Activated T-helper 9 cell treated with anti-CD3 and anti-CD28 coated beads, Interleukin-2, amount 50 U/mL, for 16 hours (primary cell): ENCODE data around the gene CD163.
"Not testable (repeated sequence)": the region's sequence is repeated elsewhere in the genome, so short reads cannot be mapped to it uniquely, and the experiment has no call there.

Experiments
- DNase-seq: peaks from one replicate; pipeline ENCODE4 v3.0.0-alpha.2; 2020; ENCODE audit warnings: low read depth

CD163 gene

DNA sequence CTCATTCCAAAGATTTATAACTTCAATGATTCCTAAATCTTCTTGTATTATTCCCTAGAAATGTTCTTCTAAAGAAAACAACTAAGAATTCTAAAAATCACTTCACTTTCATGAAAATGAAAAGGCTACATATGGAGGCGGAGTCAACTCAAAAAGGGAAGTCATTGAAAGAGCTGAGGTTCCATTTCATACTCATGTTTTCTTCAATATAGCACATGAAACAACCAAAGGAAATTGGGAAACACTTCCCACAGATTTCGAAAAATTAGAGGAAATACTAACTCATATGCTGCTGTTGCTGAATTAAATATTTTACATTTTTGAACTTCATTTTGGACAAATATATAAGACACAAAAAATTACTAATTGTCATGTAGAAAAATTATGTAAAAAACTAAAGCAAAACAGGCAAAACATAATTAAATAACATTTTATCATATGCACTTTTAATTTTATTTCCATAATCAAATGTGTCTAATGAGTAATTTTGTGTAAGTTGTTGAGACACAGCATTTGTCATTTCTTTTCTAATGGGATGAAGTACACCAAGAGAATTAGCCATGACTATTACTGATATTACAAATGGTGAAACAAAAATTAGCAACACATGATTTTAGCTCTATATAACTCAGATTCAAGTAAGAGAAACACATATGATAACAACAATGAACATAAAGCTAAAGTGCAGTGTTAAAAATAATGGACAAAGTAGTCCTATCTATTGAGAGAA is at the start of gene CD163:
Gene CD163 (minus strand): TSS at position 92 of the 730 bp plus-strand sequence. CDS start 87 bp downstream, at position 5.
- no peak for DNase-seq

DNA sequence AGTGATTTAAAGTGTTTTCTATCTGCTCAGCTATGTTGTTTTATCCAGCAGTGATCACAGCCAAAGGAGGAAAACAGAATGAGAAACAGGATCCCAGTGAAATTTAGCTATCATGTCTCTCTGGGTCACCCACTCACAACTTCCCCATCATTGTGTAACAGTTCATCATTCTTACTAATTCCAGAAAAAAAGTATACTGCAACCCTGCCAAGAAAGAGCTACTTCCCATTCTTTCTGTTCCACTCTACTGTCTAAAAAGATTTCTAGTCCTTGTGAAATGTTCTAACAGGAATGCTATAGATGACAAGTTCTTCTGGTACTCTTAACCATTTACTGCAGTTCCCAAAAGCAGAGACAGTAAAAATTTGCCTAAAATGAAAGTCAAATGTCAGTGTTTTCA is 39.2 kb upstream of the CD163 start:
- no peak for DNase-seq

DNA sequence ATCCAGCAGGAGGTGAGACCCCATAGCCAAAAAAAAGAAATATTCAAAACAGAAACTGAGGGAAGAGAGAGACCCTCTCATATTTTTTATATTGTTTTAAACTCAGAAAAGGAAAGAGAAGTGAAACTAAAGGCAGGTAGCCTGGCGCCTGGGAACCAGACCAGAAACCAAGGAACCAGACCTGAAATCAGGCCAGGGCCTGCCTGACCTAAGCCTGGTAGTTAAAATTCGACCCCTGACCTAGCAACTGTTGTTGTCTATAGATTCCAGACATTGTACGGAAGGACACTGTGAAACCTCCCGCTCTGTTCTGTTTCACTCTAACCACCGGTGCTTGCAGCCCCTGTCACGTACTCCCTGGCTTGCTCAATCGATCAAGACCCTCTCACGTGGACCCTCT is 38.5 kb upstream of the CD163 start:
- no peak for DNase-seq

DNA sequence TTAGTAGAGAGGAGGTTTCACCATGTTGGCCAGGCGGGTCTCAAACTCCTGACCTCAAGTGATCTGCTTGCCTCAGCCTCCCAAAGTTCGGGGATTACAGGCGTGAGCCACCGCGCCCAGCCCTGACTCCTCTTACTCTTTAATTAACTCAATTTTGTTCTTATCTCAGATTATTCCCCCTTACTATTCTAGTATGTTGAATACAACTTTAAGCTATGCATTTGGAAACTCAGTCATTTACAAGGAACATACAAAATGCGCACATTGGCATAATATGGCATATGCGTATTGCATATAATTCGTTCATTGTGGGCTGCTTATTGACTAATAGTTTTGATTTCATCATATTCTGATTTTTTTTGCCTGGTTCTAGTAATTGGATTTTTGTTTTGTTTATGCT is 10.8 kb upstream of the CD163 start:
- no peak for DNase-seq

DNA sequence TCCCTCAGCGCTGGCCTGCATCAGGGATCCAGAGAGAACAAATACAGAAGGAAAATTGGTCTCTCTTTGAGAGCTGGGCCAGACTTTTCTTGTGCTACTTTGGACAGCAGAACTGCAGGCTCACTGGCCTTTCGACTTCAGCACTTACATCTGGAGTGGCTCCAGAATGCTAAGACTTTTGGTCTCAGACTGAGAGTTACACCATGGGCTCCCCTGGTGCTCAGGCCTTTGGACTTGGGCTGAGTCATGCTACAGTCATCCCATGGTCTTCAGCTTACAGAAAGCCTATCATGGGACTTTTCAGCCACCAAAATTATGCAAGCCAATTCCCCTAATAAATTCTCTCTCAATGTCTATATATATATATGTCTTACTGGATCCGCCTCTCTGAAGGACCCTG is 9.0 kb upstream of the CD163 start:
- no peak for DNase-seq

DNA sequence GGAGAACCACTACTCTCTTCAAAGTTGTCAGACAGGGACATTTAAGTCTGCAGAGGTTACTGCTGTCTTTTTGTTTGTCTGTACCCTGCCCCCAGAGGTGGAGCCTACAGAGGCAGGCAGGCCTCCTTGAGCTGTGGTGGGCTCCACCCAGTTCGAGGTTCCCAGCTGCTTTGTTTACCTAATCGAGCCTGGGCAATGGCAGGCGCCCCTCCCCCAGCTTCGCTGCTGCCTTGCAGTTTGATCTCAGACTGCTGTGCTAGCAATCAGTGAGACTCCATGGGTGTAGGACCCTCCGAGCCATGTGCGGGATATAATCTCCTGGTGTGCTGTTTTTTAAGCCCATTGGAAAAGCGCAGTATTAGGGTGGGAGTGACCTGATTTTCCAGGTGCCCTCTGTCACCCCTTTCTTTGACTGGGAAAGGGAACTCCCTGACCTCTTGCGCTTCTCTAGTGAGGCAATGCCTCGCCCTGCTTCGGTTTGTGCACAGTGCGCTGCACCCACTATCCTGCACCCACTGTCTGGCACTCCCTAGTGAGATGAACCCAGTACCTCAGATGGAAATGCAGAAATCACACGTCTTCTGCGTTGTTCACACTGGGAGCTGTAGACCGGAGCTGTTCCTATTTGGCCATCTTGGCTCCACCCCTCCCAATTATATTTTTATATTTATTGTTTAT is 6.4 kb upstream of the CD163 start:
- not testable (repeated sequence) for DNase-seq

DNA sequence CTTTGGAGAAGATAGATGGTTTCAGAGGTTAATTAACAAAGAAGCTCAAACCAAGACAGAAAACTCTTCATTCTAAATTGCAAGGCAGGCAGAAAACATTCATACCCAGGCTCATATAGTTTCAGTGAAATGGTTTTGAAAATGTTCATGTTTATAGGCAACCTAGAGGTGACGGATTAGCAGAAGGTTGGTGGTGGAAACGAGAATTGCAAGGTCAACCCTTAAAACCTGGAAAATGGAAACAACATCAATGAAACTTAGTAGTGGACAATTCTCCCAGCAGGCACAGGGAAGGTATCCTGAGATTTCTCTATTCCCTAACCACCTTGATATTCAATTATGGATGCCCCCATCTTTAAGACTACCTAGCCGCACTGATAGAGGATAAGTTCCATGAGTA is 965 bp downstream of the CD163 start:
- no peak for DNase-seq

DNA sequence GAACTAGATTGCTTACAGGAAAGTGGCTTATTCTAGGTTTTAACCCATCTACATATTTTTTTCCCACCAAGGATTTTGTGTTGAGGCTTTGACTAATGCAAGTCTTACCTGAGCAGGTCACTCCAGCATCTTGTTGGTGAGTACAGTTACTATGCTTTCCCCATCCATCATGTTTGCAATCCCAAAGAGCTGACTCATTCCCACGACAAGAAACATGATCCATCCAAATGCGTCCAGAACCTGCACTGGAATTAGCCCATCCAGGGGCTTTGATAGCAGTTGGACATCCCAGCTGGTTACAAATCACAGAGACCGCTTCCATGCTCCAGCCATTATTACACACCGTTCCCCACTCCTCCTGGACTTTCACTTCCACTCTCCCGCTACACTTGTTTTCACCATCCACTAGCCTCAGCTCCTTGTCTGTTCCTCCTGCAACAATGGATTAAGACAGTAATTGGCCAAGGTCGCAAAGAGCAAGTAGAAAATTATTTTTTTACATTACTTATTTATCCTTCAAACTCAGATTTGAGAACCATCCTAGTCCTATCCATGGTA is 2.5 kb downstream of the CD163 start:
- DNase-seq: no peak

DNA sequence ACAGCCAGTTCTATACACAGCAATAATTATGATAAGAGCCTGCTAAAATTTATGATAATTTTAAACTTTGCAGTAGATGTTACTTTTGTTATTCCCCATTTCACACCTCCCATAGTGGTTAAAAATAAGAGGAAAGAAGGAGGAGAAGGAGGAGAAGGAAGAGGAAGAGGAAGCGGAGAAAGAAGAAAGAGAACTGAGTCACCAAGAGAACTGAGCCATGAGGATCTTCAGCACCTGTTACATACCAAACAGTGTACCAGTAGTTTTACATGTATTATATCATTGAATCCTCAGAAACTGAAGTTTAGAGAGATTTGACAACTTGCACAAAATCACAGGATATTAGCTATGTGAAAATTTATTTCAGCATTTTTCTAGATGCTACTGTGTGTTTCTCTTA is 3.9 kb downstream of the CD163 start:
- DNase-seq: no peak

DNA sequence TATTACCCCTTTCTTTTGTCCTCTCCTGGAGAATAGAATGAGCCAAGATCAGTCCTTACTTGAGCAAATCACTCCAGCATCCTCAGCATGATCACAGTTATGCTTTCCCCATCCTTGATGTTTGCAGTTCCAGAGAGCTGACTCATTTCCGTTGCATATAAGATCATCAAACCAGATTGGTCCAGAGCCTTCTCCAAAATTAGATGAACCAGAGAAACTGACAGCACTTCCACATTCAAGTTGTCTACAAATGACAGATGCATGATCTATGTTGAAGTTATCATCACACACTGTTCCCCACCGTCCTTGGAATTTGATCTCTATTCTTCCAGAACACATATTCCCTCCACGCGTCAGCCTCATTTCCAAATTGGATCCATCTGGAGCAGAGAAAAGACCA is 4.8 kb downstream of the CD163 start:
- DNase-seq: no peak

DNA sequence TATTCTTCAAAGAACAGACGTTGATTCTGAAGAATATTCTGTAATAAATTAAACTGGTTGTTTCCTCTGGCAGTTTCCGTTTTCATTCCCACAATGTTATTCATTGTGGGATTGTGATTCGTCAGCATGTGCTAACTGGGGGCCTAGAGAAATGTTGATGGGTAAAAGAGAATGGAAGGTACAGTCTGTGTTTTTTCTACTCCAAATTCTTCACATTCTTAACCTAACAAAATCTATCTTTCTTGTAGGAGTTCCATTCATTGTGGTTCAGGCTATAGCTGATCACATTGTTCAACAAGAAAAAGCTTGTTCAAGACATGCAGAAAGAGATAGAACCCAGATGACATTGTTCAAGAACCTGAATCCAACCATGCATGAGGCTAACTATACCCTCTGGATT is 5.9 kb downstream of the CD163 start:
- no peak for DNase-seq

DNA sequence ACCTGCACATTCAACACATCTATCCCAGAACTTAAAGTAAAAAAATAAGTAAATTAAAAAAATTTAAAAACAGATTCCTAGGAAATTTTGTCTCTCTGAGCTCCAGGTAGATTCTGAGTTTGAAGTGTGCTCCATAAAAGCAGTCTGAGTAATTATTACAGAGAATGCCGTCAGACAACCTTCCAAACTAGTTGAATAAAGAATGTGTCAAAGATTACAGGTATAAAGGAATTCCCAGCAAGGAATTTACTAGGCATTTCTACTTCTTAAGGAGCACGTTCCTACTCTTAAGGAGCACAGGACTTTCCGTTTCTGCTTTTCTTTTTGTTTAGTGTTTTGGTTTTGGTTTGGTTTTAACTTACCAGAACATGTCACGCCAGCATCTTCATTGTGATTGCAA is 7.1 kb downstream of the CD163 start:
- no peak for DNase-seq

DNA sequence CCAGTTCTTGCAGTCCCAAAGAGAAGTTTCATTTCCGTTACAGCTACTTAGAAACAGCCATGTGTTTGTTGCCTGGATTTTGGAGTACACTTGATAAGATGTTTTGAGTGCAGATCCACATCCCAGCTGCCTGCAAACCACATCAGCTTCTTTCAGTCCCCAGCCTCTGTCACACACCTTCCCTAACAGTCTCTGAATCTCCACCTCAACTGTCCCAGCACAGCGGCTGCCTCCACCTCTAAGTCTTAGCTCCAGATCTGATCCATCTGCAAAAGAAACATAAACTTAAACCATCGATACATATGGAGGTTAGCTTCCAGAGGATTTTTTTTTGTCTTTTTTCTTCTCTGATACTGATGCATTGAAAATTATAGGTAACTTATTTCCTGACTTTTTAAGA is 8.4 kb downstream of the CD163 start:
- DNase-seq: no peak

DNA sequence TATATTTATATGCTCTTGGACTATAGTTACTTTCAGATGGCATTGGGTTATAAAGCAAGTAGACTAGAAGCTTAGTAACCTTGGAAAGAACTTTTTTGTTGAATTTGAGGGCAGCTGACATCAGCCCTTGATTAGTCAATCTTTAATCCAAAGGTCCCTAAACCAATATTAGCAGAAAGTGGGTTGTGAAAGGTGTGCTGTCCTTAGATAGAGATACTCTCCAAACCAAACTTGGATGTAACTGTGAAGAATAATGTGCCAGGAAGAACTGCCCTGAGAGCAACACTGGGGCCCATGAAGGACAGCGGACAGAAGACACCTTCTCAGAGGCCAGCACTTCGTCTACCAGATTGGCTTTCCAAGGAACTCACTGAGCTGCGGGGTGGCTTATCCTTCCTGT is 10.6 kb downstream of the CD163 start:
- DNase-seq: no peak

DNA sequence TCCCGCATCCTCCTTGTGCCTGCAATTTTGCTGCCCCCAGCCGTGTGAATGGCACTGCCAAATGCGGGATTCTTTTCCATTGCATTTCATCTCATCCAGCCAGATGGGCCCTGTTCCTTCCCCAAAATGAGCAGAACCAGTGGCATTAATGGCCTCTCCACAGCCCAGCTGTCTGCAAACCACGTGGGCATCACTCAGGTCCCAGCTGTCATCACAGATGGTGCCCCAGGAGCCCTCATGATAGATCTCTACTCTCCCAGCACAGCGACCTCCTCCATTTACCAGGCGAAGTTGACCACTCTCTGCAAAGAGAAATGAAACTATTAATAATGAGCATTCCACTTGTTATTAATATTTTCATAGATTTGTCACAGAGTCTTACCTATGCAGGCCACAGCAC is 17.1 kb downstream of the CD163 start:
- no peak for DNase-seq

DNA sequence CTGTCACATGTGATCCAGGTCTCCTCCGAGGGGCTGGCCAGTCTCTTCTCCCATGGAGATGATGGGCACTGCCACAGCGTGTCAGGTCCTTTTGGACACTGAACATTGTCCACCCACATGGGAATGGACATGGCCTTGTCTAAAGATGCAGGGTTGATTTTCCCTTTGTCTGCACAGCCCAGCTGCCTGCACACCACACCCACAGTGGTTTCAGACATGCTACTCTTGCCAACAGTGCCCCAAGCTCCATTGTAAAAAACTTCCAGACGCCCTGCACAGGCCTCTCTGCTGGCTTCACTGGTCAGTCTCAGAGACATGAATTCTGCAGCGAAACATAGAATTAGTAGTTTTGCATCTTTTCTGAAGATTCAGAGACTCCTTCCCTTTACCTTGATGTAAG is 18.5 kb downstream of the CD163 start:
- no peak for DNase-seq

DNA sequence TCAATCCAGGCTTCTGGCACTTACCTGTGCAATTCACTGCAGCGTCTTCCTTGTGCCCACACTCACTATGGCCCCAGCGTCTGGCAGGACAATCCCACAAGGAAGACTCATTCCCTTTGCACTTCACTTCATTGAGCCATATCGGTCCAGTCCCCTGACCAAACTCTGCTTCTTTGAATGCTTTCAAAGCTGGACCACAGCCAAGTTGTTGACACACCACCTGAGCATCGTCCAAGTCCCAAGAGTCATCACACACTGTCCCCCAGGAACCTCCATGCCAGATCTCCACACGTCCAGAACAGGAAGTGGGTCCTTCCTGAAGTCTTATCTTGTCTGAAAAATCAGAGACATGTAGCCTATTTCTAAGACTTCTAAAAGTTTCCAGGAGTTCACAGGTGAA is 20.2 kb downstream of the CD163 start:
- no peak for DNase-seq

DNA sequence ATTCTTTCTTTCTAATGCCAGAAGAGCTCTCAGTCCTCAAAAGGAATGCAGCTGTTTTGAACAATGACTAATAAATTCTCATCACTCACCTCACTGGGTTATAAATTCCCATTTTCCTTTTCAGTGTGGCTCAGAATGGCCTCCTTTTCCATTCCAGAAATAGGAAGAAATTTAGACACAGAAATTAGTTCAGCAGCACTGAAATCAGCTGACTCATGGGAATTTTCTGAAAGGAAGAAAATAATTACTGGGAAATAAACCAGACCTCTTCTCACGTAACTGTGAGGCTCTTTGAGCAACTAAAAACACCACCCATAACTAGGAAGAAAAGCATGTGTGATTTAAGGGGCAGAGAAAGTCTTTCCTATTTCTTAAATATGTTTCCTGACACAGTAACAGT is 23.8 kb downstream of the CD163 start:
- DNase-seq: no peak

DNA sequence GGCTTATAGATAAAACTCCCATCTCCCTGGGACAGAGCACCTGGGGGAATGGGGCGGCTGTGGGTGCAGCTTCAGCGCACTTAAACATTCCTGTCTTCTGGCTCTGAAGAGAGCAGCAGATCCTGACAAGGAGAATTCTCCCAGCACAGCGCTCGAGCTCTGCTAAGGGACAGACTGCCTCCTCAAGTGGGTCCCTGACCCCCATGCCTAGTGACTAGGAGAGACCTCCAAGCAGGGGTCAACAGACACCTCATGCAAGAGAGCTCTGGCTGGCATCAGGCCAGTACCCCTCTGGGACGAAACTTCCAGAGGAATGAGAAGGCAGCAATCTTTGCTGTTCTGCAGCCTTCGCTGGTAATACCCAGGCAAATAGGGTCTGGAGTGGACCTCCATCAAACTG is 31.5 kb downstream of the CD163 start:
- DNase-seq: no peak

DNA sequence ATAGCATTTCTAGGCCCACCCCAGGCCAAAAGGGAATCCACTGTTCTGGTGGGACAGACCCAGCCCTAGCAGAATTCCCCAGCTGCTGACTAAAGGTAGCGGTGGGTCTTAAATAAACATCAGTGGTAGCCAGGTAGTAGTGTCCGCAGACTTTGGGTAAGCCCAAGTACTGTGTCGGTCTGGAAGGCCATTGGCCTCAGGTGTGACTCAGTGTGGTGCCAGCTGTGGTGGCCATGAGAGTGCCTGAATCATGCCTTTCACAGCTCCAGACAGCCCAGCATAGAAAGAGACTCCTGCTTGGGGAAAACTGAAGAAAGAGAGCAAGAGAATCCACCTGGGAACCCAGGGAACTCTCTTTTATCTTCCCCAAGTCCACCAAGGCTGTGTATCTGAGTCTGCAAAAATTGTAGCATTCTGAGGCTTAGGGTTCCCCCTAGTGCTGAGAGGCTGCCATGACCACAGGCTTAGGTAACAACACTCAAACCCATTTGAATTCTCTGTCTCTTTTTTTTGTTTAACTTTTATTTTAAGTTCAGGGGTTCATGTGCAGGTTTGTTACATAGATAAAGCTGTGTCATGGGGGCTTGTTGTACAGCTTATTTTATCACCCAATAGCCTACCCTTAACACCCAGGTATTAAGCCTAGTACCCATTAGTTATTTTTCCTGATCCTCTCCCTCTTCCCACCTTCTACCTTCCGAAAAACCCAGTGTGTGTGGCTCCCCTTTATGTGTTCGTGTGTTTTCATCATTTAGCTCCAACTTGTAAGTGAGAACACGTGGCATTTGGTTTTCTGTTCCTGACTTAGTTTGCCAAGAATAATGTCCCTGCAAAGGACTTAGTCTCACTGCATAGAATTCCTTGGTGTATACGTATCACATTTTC is 43.0 kb downstream of the CD163 start:
- peak; percentile 17 for DNase-seq

DNA sequence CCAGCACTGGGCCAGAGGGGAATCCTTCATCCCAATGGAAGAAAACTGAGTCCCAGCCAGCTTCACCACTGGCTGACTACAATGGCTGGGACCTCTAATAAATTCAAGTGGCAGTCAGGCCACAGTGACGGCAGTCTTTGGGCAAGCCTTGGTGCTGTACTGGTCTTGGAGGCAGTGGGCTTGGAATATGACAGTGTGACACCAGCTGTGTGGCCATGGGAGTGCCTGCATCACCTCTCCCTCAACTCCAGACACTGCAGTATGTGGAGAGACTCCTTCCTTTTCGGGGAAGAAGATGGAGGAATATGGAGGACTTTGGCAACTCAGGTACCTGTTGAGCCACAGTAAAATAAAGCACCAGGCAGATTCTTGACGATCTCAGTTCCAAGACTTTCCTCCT is 43.6 kb downstream of the CD163 start:
- no peak for DNase-seq

DNA sequence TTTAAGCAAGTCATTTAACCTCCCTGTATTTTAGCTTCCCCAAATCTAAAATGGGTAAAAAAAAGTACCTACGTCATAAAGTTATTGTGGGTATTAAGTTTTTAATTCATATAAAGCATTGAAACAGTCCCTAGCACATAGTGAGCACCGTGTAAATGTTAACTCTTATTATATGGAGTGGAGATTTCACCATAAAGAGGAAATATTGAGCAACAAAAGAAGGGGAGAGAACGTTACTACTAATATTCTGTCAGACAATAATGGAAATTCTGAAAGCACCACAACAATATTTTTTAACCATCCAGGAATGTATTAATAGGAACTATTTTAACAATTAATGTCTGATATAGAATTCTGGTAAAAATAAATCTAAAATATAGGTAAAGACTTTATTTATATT is 51.8 kb downstream of the CD163 start:
- no peak for DNase-seq

DNA sequence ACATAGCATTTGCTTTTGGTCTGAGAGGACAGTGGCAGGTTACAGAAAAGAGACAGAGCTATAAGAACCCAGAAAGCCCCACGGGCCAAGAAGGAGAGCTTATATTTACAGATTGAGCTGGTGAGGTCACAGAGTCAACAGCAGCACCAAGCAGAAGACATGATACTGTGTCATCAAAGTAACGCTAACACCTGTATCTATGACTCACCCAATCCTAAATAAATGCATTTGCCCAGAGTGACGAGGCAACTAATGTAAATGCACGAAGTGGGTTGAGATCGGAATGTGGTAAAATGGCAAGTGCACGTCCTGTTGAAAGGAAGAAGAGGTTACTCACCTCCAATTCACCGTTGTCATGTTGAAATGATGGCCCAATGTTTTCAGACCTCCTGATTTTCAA is 52.9 kb downstream of the CD163 start:
- no peak for DNase-seq
